AG04449 (cell line): ENCODE data around the gene JMJD8.
A peak's percentile ranks its signal among the peaks of the same experiment; 100 is the strongest.

Source experiments
- CTCF ChIA-PET: fragments of 350-600 bp; formaldehyde crosslinking; extraction: SDS; loops from one replicate; lab custom pipeline; 2021; ENCODE audit warnings: antibody characterized with exemption; lab: Yijun Ruan, JAX
- POLR2A ChIA-PET: fragments of 400-600, 350-600 bp; formaldehyde crosslinking; extraction: SDS; loops from one replicate; lab custom pipeline; 2020; ENCODE audit warnings: antibody characterized with exemption, inconsistent platforms; lab: Yijun Ruan, JAX
- DNase-seq: peaks from one replicate; pipeline ENCODE4 v3.0.0-alpha.2; 2010; ENCODE audit warnings: low read depth, low spot score
- H3K4me3 ChIP-seq: 2 replicates; pipeline ENCODE4 v1.5.1; 2011; ENCODE audit warnings: low read depth, mild to moderate bottlenecking, control low read depth, low read length
- CTCF ChIP-seq: IDR thresholded peaks from one replicate; pipeline ENCODE4 v1.5.1; 2011; ENCODE audit warnings: mild to moderate bottlenecking, moderate library complexity, low read length, control low read depth, inconsistent platforms; ENCODE audit not compliant: insufficient read depth; ENCODE audit errors: missing control alignments

JMJD8 gene

GRCh38 chr16:718922-719321 is 34.8 kb upstream of the JMJD8 start:
- no peak for TF ChIP-seq CTCF
- POLR2A ChIA-PET: interaction anchor here (0.9 kb wide), 1 partner anchor 70 kb away, joined by 3 read pairs; the partner anchor contains the start of genes CHTF18 and RPUSD1
- H3K4me3 ChIP-seq: no peak overlapping the region
- CTCF ChIA-PET: interaction anchor here (0.7 to 3.4 kb wide), 7 partner anchors 9 to 457 kb away, joined by 3 to 25 read pairs (median 6); no protein-coding TSS in a partner anchor
- DNase-seq: no peak

GRCh38 chr16:718389-718788 is 34.3 kb upstream of the JMJD8 start:
- no peak overlapping the region for H3K4me3 ChIP-seq
- no peak for TF ChIP-seq CTCF
- ChIA-PET POLR2A (no interaction called here), CTCF (interaction anchor here (3.4 kb wide), 1 partner anchor 68 kb away, joined by 25 read pairs; no protein-coding TSS in a partner anchor)
- no peak for DNase-seq

- TF ChIP-seq CTCF: no peak
- POLR2A ChIA-PET: no interaction called here
- DNase-seq: no peak
- CTCF ChIA-PET: interaction anchor here (1.0 to 10.1 kb wide), 2 partner anchors 68 to 139 kb away, joined by 3 to 210 read pairs; partner anchors contain the start of genes CHTF18 and RPUSD1
- H3K4me3 ChIP-seq: no peak overlapping the region
These were observed 33.5 kb upstream of the JMJD8 start for GRCh38 chr16:717450-718245.

GRCh38 chr16:716768-717325 is 32.7 kb upstream of the JMJD8 start:
- DNase-seq: no peak
- TF ChIP-seq CTCF: no peak
- POLR2A ChIA-PET: no interaction called here
- CTCF ChIA-PET: interaction anchor here (0.8 to 10.1 kb wide), 7 partner anchors 10 to 339 kb away, joined by 3 to 210 read pairs (median 5); partner anchors contain the start of genes CCDC78, CHTF18, HAGHL and RPUSD1
- peak overlapping the region; percentile 65; the same call in 1 of the 2 replicates for H3K4me3 ChIP-seq

GRCh38 chr16:716200-716568 is 32.0 kb upstream of the JMJD8 start:
- no peak for TF ChIP-seq CTCF
- ChIA-PET CTCF (interaction anchor here (0.8 to 10.1 kb wide), 13 partner anchors 9 to 339 kb away, joined by 3 to 210 read pairs (median 5); partner anchors contain the start of genes CCDC78, CHTF18, CIAO3 and HAGHL), POLR2A (interaction anchor here (0.6 to 1.1 kb wide), 3 partner anchors 9 to 36 kb away, joined by 3 to 6 read pairs (median 4); partner anchors contain the start of gene STUB1)
- DNase-seq: no peak
- H3K4me3 ChIP-seq: peak overlapping the region; percentile 65
